Esophagus muscularis mucosa (tissue), 4 donors: ENCODE results near the gene FHOD1. TPM values are rescaled to one million over a fixed set of nuclear protein-coding genes. Genes with fewer than 3 reads are reported as not detected.

Experiments
- DNase-seq: peaks from one replicate; pipeline ENCODE4 v3.0.0-alpha.2; 2017; ENCODE audit errors: extremely low spot score
- H3K27ac ChIP-seq, 4 donors: fragments of 200-600 bp; sonication (generic); replicated peaks in 1 of 4; 1 replicate in 3 of 4; 2 replicates in 1 of 4; pipeline ENCODE4 v1.5.1; 2016 to 2019; ENCODE audit warnings: mild to moderate bottlenecking in 1 of 4
- H3K27me3 ChIP-seq, 4 donors: fragments of 200-600 bp; sonication (generic); one replicate each; pipeline versions ENCODE4 v1.5.1 to v1.6.0; 2016 to 2019
- H3K36me3 ChIP-seq, 4 donors: fragments of 200-600 bp; sonication (generic); one replicate each; pipeline ENCODE4 v1.5.1; 2016 to 2019
- H3K4me1 ChIP-seq, 4 donors: fragments of 200-600 bp; sonication (generic); one replicate each; pipeline ENCODE4 v1.5.1; 2016 to 2019
- H3K4me3 ChIP-seq, 4 donors: fragments of 200-600 bp; sonication (generic); 1 replicate in 2 of 4; 2 replicates in 2 of 4; pipeline ENCODE4 v1.5.1; 2016 to 2019; ENCODE audit warnings: mild to moderate bottlenecking in 4 of 4, moderate library complexity in 1 of 4
- H3K9me3 ChIP-seq, 4 donors: fragments of 200-600 bp; sonication (generic); 1 replicate in 3 of 4; 2 replicates in 1 of 4; pipeline ENCODE4 v1.5.1; 2016 to 2019
- EP300 ChIP-seq: sonication (generic); formaldehyde crosslinking; IDR thresholded peaks from one replicate; pipeline ENCODE4 v1.6.1; 2017; ENCODE audit warnings: antibody characterized with exemption
- POLR2A ChIP-seq: fragments of 450-650 bp; IDR thresholded peaks from one replicate; pipeline ENCODE4 v1.6.1; 2017; ENCODE audit warnings: antibody characterized with exemption, moderate library complexity, mild to moderate bottlenecking, low read depth
- POLR2AphosphoS5 ChIP-seq, 2 donors: sonication (generic); formaldehyde crosslinking; IDR thresholded peaks; one replicate each; pipeline ENCODE4 v1.6.1; 2017; ENCODE audit warnings: antibody characterized with exemption in 2 of 2
- WGBS: methylation state at CpG from one replicate; pipeline ENCODE4 v1.1.5; 2018; 5-methylcytosine and 5-hydroxymethylcytosine counted together
- intact Hi-C: fragments of 100-400 bp; cut with DNase I; formaldehyde crosslinking; loops from one replicate; pipeline ENCODE4 v1.15.1; 2023
- total RNA-seq, 4 donors: library from RNA; depleted of rRNA; stranded (reverse); fragments of >200 nt; gene quantifications; one replicate each; pipeline versions ENCODE4 v1.1.0 to v1.2.1, GENCODE V29; 2016
- TF ChIP-seq, protein P1 (sequence below), 3 experiments: fragments of 200-600 bp in 2 of 3; fragments of 450-650 bp in 1 of 3; sonication (generic) in 2 of 3; IDR thresholded peaks; one replicate each; pipeline ENCODE4 v1.5.1; 2017 to 2019; ENCODE audit warnings: antibody characterized with exemption in 3 of 3, mild to moderate bottlenecking in 2 of 3, moderate library complexity in 1 of 3

FHOD1 gene
- total RNA-seq, 4 donors from 2014 or later = 8.0 to 15.6 (median 10.0) TPM

DNA sequence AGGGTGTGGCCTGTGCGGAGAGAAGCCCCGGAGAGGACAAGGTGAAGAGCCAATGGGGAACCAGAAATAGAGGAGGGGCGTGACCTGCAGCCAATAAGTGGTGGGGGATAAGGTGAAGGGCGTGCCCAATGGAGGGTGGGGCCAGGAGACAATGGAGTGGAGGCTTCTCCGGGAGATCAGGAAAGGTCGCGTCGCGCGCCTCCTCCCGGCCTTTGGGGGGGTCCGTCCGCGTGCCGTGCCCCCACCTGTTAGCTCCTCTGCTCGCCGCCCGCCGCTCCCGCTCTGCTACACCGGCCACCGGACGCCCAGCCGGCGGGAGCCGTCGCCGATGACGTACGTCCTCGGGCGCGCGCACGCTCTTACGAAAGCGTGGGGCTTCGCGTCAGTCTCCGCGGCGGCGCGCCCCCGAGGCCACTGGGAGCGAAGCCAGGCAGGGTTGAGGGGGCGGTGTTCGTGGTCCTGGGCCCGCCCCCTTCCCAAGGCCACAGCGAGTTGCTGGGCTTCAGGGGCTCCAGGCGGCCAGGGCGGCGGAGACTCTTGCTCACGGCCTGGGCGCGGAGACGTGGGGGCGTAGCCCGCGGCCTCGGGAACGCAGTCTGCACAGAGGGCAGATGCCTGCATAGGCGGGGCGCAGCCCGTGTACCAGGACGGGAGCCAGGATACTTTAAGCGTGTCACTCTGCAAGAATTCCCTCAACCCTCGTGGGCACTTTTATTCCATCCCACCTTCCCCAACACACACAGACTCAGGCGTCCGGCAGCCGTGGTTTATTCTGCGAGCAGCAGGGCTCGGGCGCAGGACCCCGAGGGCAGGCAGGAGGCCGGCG, 63.4 kb downstream of the FHOD1 start, which contains the start of gene MATCAP1:
MATCAP1 (minus strand) TSS at position 337 of the 826 bp plus-strand sequence. CDS start 3,353 bp downstream, outside the sequence.
- H3K36me3 ChIP-seq = no peaks in the 10 kb centered on the region
- TF ChIP-seq POLR2A = no peak
- TF ChIP-seq EP300 = peak; percentile 78
- TF ChIP-seq POLR2AphosphoS5 (IDR thresholded peaks at IDR 0.05) = peak; percentile 78 to 88
- TF ChIP-seq, protein P1, sequence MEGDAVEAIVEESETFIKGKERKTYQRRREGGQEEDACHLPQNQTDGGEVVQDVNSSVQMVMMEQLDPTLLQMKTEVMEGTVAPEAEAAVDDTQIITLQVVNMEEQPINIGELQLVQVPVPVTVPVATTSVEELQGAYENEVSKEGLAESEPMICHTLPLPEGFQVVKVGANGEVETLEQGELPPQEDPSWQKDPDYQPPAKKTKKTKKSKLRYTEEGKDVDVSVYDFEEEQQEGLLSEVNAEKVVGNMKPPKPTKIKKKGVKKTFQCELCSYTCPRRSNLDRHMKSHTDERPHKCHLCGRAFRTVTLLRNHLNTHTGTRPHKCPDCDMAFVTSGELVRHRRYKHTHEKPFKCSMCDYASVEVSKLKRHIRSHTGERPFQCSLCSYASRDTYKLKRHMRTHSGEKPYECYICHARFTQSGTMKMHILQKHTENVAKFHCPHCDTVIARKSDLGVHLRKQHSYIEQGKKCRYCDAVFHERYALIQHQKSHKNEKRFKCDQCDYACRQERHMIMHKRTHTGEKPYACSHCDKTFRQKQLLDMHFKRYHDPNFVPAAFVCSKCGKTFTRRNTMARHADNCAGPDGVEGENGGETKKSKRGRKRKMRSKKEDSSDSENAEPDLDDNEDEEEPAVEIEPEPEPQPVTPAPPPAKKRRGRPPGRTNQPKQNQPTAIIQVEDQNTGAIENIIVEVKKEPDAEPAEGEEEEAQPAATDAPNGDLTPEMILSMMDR (IDR thresholded peaks at IDR 0.05) = peak in 1 of 3 experiments; percentile 7
- no peaks in the 10 kb centered on the region for H3K9me3 ChIP-seq
- WGBS = 2% methylated on average over 11 of the region's 77 CpGs
- H3K27ac ChIP-seq = peak within 1 kb of the TSS; percentile 94 to 95 (median 94)
- H3K4me3 ChIP-seq = peak within 1 kb of the TSS; percentile 70 to 92 (median 72)
- intact Hi-C loops = loop anchor here (2.0 kb wide), 2 partner anchors 25 to 205 kb away; partner anchors contain the start of genes FBXL8 and TRADD
- peak; percentile 99 for DNase-seq
- no peaks in the 10 kb centered on the region for H3K27me3 ChIP-seq
- H3K4me1 ChIP-seq = peaks cover 25 to 63% (median 56%) of the 10 kb centered on the region in 4 donors

DNA sequence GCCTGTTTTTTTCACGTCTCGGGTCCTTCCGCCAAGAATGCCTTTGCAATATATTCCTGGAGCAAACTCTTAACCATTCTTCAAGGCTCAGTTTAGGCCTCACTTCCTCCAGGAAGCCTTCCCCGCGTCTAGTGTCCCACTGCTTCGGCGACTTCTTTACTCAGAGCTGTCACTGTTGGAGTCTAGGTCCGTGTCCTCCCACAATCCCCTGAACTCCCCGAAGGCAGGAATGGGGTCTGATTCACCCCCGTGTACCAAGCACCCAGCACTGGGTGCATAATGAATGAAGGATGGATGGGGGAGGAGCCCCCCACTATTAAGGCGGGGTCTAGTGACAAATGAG, 64.0 kb downstream of the FHOD1 start:
- Histone ChIP-seq H3K27ac (peak overlapping the region; percentile 94 to 95 (median 94)), H3K4me1 (peaks cover 31 to 69% (median 61%) of the 10 kb centered on the region in 4 donors), H3K36me3 (no peaks in the 10 kb centered on the region), H3K27me3 (no peaks in the 10 kb centered on the region), H3K4me3 (peak overlapping the region; percentile 70 to 92 (median 72)), H3K9me3 (no peaks in the 10 kb centered on the region)
- intact Hi-C loops = no loop called here
- DNase-seq = no peak
- 8% methylated on average over 11 of the region's 11 CpGs for WGBS
- TF ChIP-seq POLR2AphosphoS5 (IDR thresholded peaks at IDR 0.05) (no peak), POLR2A (no peak), EP300 (no peak)
- TF ChIP-seq, protein P1 (IDR thresholded peaks at IDR 0.05) = no peak

DNA sequence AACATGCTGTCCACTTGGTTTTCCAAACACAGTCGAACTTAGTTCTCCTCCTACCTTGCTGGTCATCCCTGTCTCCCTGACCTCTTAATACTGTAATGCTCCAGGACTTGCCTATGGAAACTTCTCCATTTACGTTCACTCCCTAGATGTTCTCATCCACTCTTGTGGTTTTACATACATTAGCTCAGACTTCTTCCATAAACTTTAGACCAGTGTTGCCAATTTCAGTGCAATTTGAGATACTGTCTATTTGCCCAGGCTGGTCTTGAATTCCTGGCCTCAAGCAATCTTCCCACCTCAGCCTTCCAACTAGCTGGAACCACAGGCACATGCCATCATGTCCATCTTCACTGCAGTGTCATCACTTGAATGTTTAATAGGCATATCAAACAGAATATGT, 65.0 kb downstream of the FHOD1 start:
- 88% methylated on average over 2 of the region's 2 CpGs for WGBS
- Histone ChIP-seq H3K4me3 (no peak overlapping the region), H3K27me3 (no peaks in the 10 kb centered on the region), H3K27ac (peak overlapping the region; percentile 94 to 95 (median 94)), H3K9me3 (no peaks in the 10 kb centered on the region), H3K4me1 (peaks cover 37 to 79% (median 70%) of the 10 kb centered on the region in 4 donors), H3K36me3 (no peaks in the 10 kb centered on the region)
- intact Hi-C loops = no loop called here
- no peak for TF ChIP-seq EP300
- no peak for DNase-seq

DNA sequence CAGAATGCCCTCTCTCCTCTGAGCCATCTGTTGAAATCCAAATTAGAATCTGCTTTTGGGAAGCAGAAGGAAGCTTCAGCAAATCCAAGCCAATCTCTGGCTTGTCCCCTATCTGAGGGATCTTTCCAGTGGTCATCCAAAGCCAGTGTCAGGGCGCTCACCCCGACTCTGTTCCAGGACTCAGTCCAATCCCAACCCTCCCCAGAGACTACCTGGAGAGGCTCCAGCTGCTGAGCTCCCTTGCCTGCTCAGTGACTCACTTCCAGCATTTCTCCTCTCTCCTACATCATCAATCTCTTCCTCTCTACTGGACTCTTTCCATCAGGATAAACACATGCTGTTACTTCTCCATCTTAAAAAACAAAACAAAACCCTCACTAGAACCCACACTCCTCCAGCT, 65.9 kb downstream of the FHOD1 start:
- no peak overlapping the region for H3K4me3 ChIP-seq
- intact Hi-C loops = no loop called here
- TF ChIP-seq POLR2A (no peak), POLR2AphosphoS5 (IDR thresholded peaks at IDR 0.05) (peak; percentile 26 to 52), EP300 (no peak)
- TF ChIP-seq, protein P1 (IDR thresholded peaks at IDR 0.05) = no peak
- no peaks in the 10 kb centered on the region for H3K9me3 ChIP-seq
- DNase-seq = no peak
- H3K27me3 ChIP-seq = no peaks in the 10 kb centered on the region
- H3K4me1 ChIP-seq = peaks cover 37 to 88% (median 72%) of the 10 kb centered on the region in 4 donors
- peaks cover 0 to 4% (median 2%) of the 10 kb centered on the region in 4 donors for H3K36me3 ChIP-seq
- WGBS = 39% methylated on average over 2 of the region's 2 CpGs
- peak overlapping the region; percentile 94 to 95 (median 94) for H3K27ac ChIP-seq

DNA sequence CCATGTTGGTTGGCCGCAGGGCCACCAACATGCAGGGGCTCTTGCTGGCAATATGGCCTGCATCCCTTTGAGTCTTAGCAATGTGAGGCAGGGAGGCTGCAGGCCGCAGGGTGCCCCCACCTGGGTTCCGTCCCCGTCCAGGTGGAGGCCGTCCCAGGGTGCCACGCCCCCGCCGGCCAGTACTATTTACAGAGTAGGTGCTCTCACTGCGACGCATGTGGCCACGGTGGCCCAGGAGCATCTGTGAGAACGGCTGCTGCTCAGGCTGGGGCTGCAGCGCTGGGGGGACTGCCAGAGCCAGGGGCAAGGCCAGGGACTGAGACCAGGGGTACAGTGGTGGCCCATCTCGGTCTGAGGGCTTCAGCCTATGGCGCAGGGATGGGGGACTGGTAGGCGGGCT, 67.1 kb downstream of the FHOD1 start:
- no peak for DNase-seq
- Histone ChIP-seq H3K27me3 (no peaks in the 10 kb centered on the region), H3K9me3 (no peaks in the 10 kb centered on the region), H3K36me3 (peaks cover 0 to 11% (median 7%) of the 10 kb centered on the region in 4 donors), H3K4me1 (peaks cover 30 to 87% (median 71%) of the 10 kb centered on the region in 4 donors), H3K4me3 (no peak overlapping the region), H3K27ac (peak overlapping the region in 1 of 4 donors; percentile 94)
- intact Hi-C loops = no loop called here
- 87% methylated on average over 15 of the region's 16 CpGs for WGBS
- TF ChIP-seq, protein P1 (IDR thresholded peaks at IDR 0.05) = no peak
- TF ChIP-seq EP300 (no peak), POLR2AphosphoS5 (IDR thresholded peaks at IDR 0.05) (no peak), POLR2A (no peak)
